ENCODE measurements around the gene ATG10.
"Not testable (repeated sequence)": the region's sequence is repeated elsewhere in the genome, so short reads cannot be mapped to it uniquely, and the experiment has no call there.

Gene ATG10

DNA sequence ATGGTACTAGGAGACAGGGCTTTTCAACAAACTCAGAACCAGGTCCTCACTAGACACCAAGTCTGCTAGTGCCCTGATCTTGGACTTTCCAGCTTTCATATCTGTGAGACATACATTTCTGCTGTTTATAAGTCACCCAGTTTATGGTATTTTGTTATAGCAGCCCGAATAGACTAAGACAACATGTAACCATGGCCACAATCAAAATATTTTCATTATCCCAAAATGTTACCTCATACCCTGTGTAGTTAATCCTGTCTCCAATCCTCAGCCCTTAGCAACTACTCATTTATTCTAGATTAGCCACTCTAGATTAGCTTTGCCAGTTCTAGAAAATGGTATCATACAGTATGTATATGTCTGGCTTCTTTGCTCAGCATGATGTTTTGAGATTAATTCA lies 6.3 kb upstream of the ATG10 start:
- no peak for DNase-seq
- Mint-ChIP-seq H3K36me3 (ENCODE audit: low read depth) (no peaks in the 10 kb centered on the region), H3K27ac (no peak overlapping the region), H3K27me3 (no peaks in the 10 kb centered on the region), H3K4me3 (no peak overlapping the region), H3K4me1 (ENCODE audit: low read depth) (peaks cover 3% of the 10 kb centered on the region), H3K9me3 (no peaks in the 10 kb centered on the region)

DNA sequence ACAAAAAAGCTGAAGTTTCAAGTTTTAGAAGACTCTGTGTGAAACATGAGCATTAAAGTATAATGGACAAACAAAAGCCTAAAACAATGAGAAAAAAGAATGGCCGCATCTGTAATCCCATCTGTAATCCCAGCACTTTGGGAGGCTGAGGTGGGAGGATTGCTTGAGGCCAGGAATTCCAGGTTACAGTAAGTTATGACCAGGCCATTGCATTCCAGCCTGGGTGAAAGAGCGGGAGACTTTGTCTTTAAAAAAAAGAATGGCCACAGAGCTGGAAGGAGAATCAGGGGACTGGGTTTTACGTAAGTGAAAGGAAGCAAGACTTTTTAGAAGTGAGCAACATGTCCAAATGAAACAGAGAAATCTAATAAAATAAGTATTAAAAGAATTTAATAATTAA lies 2.6 kb upstream of the ATG10 start:
- DNase-seq = no peak
- Mint-ChIP-seq H3K27me3 (no peaks in the 10 kb centered on the region), H3K4me3 (no peak overlapping the region), H3K36me3 (ENCODE audit: low read depth) (no peaks in the 10 kb centered on the region), H3K4me1 (ENCODE audit: low read depth) (peaks cover 26% of the 10 kb centered on the region), H3K27ac (no peak overlapping the region), H3K9me3 (no peaks in the 10 kb centered on the region)

GRCh38 chr5:81969912-81970311 lies 1.9 kb upstream of the ATG10 start:
- H3K27me3 Mint-ChIP-seq = no peaks in the 10 kb centered on the region
- H3K9me3 Mint-ChIP-seq = no peaks in the 10 kb centered on the region
- DNase-seq = no peak
- no peak overlapping the region for H3K4me3 Mint-ChIP-seq
- no peak overlapping the region for H3K27ac Mint-ChIP-seq
- no peaks in the 10 kb centered on the region for H3K36me3 Mint-ChIP-seq (ENCODE audit: low read depth)
- H3K4me1 Mint-ChIP-seq (ENCODE audit: low read depth) = peaks cover 30% of the 10 kb centered on the region

GRCh38 chr5:81971111-81971711 lies 612 bp upstream of the ATG10 start:
- H3K27ac Mint-ChIP-seq = peak overlapping the region; percentile 93
- H3K9me3 Mint-ChIP-seq = no peaks in the 10 kb centered on the region
- H3K36me3 Mint-ChIP-seq (ENCODE audit: low read depth) = no peaks in the 10 kb centered on the region
- no peak for DNase-seq
- H3K4me3 Mint-ChIP-seq = peak overlapping the region; percentile 82
- H3K4me1 Mint-ChIP-seq (ENCODE audit: low read depth) = peaks cover 30% of the 10 kb centered on the region
- no peaks in the 10 kb centered on the region for H3K27me3 Mint-ChIP-seq

- DNase-seq = no peak
- H3K4me3 Mint-ChIP-seq = peak overlapping the region; percentile 79
- peak overlapping the region; percentile 89 for H3K27ac Mint-ChIP-seq
- H3K27me3 Mint-ChIP-seq = no peaks in the 10 kb centered on the region
- peaks cover 30% of the 10 kb centered on the region for H3K4me1 Mint-ChIP-seq (ENCODE audit: low read depth)
- peaks cover 10% of the 10 kb centered on the region for H3K36me3 Mint-ChIP-seq (ENCODE audit: low read depth)
- no peaks in the 10 kb centered on the region for H3K9me3 Mint-ChIP-seq
Measured at GRCh38 chr5:81972492-81972783, 615 bp downstream of the ATG10 start.

DNA sequence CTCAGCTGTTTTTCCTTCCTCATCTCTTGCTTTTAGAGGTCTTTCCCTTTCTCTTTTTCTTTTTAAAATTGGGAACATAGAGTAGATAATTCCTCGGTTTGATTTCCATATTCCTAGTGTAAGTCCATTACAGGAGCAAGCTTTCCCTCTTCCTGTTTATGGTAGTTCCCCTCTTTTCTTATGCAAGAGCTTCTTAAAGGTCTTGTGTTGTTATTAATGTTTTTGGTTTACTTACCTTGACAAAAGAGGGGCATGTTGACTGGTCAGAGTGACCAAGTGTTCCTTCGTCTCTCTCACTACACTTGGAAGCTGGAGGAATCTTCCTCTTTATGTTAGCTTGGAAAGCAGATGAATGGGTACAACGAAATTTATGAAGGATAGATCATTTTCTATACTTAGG lies 8.3 kb downstream of the ATG10 start:
- no peaks in the 10 kb centered on the region for H3K27me3 Mint-ChIP-seq
- H3K27ac Mint-ChIP-seq = no peak overlapping the region
- no peaks in the 10 kb centered on the region for H3K4me1 Mint-ChIP-seq (ENCODE audit: low read depth)
- no peak for DNase-seq
- no peaks in the 10 kb centered on the region for H3K9me3 Mint-ChIP-seq
- H3K4me3 Mint-ChIP-seq = no peak overlapping the region
- peaks cover 43% of the 10 kb centered on the region for H3K36me3 Mint-ChIP-seq (ENCODE audit: low read depth)

DNA sequence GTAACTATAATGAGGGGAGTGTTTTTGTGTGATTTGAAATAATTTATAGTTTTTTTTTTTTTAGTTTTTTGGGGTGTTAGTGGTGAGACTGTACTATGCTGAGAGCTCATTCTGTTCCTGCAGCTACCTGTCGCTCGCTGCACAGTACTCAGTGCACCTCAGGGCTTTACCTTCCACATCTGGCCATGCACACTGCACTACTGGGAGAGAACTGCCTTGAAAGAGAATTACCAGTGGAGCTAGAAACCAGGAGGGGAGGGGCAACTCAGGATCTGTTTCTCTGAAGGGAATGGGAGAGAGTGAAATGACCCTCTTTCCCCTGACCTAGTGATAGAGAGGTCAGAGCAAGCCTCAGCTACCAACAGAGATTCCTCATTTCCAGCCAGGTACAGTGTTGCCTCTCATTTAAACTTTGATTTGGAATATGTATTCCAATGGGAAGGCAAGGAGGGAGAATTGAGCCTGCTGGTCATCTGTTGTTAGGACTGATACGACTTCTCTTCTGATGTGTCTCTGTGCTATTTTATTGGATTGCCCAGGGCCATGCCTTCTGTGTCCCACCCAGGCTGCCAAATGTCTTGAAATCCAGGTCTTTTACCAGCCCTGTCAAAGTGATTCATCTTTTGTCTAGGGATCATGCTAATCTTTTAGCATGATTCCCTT lies 8.9 kb downstream of the ATG10 start:
- no peaks in the 10 kb centered on the region for H3K4me1 Mint-ChIP-seq (ENCODE audit: low read depth)
- H3K9me3 Mint-ChIP-seq = no peaks in the 10 kb centered on the region
- H3K27ac Mint-ChIP-seq = no peak overlapping the region
- no peak for DNase-seq
- no peak overlapping the region for H3K4me3 Mint-ChIP-seq
- peaks cover 47% of the 10 kb centered on the region for H3K36me3 Mint-ChIP-seq (ENCODE audit: low read depth)
- no peaks in the 10 kb centered on the region for H3K27me3 Mint-ChIP-seq

DNA sequence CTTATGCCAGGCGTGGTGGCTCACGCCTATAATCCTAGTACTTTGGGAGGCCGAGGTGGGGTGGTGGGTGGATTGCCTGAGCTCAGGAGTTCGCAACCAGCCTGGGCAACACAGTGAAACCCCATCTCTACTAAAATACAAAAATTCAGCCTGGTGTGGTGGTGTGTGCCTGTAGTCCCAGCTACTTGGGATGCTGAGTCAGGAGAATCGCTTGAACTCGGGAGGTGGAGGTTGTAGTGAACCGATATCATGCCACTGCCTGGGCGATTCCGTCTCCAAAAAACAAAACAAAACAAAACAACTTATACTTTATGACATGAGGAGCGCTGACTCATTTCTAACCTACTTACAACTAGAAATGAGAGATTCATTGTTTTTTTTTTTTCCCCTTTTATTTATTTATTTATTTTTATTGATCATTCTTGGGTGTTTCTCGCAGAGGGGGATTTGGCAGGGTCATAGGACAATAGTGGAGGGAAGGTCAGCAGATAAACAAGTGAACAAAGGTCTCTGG lies 10.4 kb downstream of the ATG10 start:
- DNase-seq; H3K4me1 Mint-ChIP-seq (ENCODE audit: low read depth); H3K4me3 Mint-ChIP-seq; H3K27me3 Mint-ChIP-seq; H3K27ac Mint-ChIP-seq; H3K9me3 Mint-ChIP-seq: not testable (repeated sequence)
- H3K36me3 Mint-ChIP-seq (ENCODE audit: low read depth) = peaks cover 46% of the 10 kb centered on the region

DNA sequence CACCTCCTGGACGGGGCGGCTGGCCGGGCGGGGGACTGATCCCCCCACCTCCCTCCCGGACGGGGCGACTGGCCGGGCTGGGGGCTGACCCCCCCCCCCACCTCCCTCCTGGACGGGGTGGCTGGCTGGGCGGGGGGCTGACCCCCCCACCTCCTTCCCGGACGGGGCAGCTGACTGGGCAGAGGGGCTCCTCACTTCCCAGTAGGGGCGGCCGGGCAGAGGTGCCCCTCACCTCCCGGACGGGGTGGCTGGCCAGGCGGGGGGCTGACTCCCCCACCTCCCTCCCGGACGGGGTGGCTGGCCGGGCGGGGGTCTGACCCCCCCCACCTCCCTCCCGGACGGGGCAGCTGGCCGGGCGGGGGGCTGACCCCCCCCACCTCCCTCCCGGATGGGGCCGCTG lies 11.3 kb downstream of the ATG10 start:
- H3K4me1 Mint-ChIP-seq (ENCODE audit: low read depth); DNase-seq; H3K27ac Mint-ChIP-seq; H3K4me3 Mint-ChIP-seq; H3K27me3 Mint-ChIP-seq; H3K9me3 Mint-ChIP-seq: not testable (repeated sequence)
- peaks cover 46% of the 10 kb centered on the region for H3K36me3 Mint-ChIP-seq (ENCODE audit: low read depth)

DNA sequence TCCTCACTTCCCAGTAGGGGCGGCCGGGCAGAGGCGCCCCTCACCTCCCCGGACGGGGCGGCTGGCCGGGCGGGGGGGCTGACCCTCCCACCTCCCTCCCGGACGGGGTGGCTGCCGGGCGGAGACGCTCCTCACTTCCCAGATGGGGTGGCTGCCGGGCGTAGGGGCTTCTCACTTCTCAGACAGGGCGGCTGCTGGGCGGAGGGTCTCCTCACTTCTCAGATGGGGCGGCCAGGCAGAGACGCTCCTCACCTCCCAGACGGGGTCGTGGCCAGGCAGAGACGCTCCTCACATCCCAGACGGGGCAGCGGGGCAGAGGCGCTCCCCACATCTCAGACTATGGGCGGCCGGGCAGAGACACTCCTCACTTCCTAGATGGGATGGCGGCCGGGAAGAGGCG lies 11.7 kb downstream of the ATG10 start:
- not testable (repeated sequence) for H3K9me3 Mint-ChIP-seq; H3K27ac Mint-ChIP-seq; H3K4me1 Mint-ChIP-seq (ENCODE audit: low read depth); H3K4me3 Mint-ChIP-seq; H3K27me3 Mint-ChIP-seq; DNase-seq
- H3K36me3 Mint-ChIP-seq (ENCODE audit: low read depth) = peaks cover 46% of the 10 kb centered on the region

DNA sequence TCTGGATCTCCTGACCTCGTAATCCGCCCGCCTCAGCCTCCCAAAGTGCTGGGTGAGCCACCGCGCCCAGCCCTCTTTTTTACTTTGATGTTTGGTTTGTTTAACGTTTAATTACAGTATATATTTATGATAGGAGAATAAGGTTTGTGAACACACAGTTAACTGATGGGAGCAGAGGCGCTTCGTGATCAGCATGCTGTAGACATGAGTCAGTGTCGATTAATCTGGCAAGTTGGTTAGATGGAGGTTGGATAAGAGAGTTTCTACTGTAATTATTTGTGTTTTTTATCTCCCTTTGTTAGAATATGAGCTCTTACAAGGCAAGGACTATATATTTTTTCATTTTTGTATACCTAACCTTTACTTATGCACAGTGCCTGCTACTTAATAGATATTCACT lies 14.3 kb downstream of the ATG10 start:
- Mint-ChIP-seq H3K4me1 (ENCODE audit: low read depth) (no peaks in the 10 kb centered on the region), H3K27me3 (no peaks in the 10 kb centered on the region), H3K36me3 (ENCODE audit: low read depth) (peaks cover 50% of the 10 kb centered on the region), H3K27ac (no peak overlapping the region), H3K4me3 (no peak overlapping the region), H3K9me3 (no peaks in the 10 kb centered on the region)
- DNase-seq = no peak

GRCh38 chr5:81989204-81989603 lies 17.4 kb downstream of the ATG10 start:
- Mint-ChIP-seq H3K27ac (no peak overlapping the region), H3K9me3 (no peaks in the 10 kb centered on the region), H3K4me1 (ENCODE audit: low read depth) (no peaks in the 10 kb centered on the region), H3K36me3 (ENCODE audit: low read depth) (peaks cover 46% of the 10 kb centered on the region), H3K4me3 (no peak overlapping the region), H3K27me3 (no peaks in the 10 kb centered on the region)
- no peak for DNase-seq

GRCh38 chr5:81994679-81995078 lies 22.9 kb downstream of the ATG10 start:
- peaks cover 4% of the 10 kb centered on the region for H3K4me1 Mint-ChIP-seq (ENCODE audit: low read depth)
- no peak for DNase-seq
- H3K27ac Mint-ChIP-seq = no peak overlapping the region
- peaks cover 7% of the 10 kb centered on the region for H3K9me3 Mint-ChIP-seq
- H3K27me3 Mint-ChIP-seq = no peaks in the 10 kb centered on the region
- no peak overlapping the region for H3K4me3 Mint-ChIP-seq
- H3K36me3 Mint-ChIP-seq (ENCODE audit: low read depth) = peaks cover 59% of the 10 kb centered on the region

DNA sequence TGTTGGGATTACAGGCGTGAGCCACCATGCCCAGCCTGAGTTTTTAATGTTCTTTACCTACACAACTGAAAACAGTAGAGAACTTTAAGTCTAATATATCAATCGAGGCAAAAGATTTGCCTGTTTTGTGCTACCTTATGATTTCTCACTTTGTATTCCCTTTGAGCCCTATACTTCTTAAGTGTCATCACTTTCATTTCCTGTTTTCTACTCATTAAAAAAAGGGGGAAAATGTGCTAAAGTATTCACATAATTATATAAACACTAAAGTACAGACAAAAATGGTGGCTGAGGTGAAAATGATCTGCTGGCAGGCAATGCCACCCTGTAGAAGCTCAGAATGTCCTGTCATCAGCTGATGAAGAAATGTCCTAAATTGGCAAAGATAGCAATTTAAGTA lies 23.6 kb downstream of the ATG10 start:
- no peak overlapping the region for H3K4me3 Mint-ChIP-seq
- no peak overlapping the region for H3K27ac Mint-ChIP-seq
- no peaks in the 10 kb centered on the region for H3K27me3 Mint-ChIP-seq
- peaks cover 12% of the 10 kb centered on the region for H3K9me3 Mint-ChIP-seq
- H3K36me3 Mint-ChIP-seq (ENCODE audit: low read depth) = peaks cover 60% of the 10 kb centered on the region
- DNase-seq = no peak
- peaks cover 4% of the 10 kb centered on the region for H3K4me1 Mint-ChIP-seq (ENCODE audit: low read depth)

- Mint-ChIP-seq H3K4me1 (ENCODE audit: low read depth) (no peaks in the 10 kb centered on the region), H3K4me3 (no peak overlapping the region), H3K36me3 (ENCODE audit: low read depth) (peaks cover 9% of the 10 kb centered on the region), H3K27ac (no peak overlapping the region), H3K27me3 (no peaks in the 10 kb centered on the region), H3K9me3 (peaks cover 5% of the 10 kb centered on the region)
- no peak for DNase-seq
Measured at GRCh38 chr5:82004511-82004910, 32.7 kb downstream of the ATG10 start.

DNA sequence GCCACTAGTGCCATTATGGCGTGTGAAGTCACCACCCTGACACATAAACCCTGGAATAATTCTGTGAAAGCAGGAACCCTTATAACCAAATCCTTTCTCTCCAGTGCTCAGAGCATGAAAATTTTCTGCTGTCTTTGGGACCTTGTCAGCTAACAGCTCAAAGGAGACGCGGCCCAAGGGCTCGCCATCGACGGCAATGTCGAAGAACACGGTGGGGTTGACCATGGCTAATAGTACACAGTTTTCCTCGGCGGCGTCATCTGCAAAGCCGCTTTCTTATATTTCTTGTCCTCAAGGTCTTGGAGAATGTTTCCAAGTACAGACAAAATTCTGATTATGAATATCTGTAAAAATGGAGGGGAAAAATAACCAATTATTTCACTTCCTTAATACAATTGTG lies 38.0 kb downstream of the ATG10 start:
- DNase-seq; H3K27me3 Mint-ChIP-seq; H3K27ac Mint-ChIP-seq; H3K4me3 Mint-ChIP-seq; H3K9me3 Mint-ChIP-seq; H3K4me1 Mint-ChIP-seq (ENCODE audit: low read depth): not testable (repeated sequence)
- H3K36me3 Mint-ChIP-seq (ENCODE audit: low read depth) = peaks cover 12% of the 10 kb centered on the region
